WTC11 (cell line): Measurements from ENCODE around the gene THEMIS2. TPM values are rescaled to one million over a fixed set of nuclear protein-coding genes. Genes with fewer than 3 reads are reported as not detected.

Experiments
- ARID4B ChIP-seq: sonication (generic); formaldehyde crosslinking; IDR thresholded peaks from 2 replicates; pipeline ENCODE4 v1.8.0; 2023; ENCODE audit warnings: missing genetic modification reagents, mild to moderate bottlenecking, borderline replicate concordance
- CBFB ChIP-seq: sonication (generic); formaldehyde crosslinking; IDR thresholded peaks from 2 replicates; pipeline ENCODE4 v1.8.1; 2022; ENCODE audit warnings: mild to moderate bottlenecking, low read depth, missing genetic modification reagents
- CREM ChIP-seq: sonication (generic); formaldehyde crosslinking; IDR thresholded peaks from 2 replicates; pipeline ENCODE4 v1.8.1; 2022; ENCODE audit warnings: mild to moderate bottlenecking, missing genetic modification reagents, moderate library complexity
- ETV6 ChIP-seq: sonication (generic); formaldehyde crosslinking; IDR thresholded peaks from 2 replicates; pipeline ENCODE4 v1.8.1; 2022; ENCODE audit warnings: mild to moderate bottlenecking, missing genetic modification reagents
- FOXP1 ChIP-seq: sonication (generic); formaldehyde crosslinking; IDR thresholded peaks from 2 replicates; pipeline ENCODE4 v1.8.0; 2022; ENCODE audit warnings: missing genetic modification reagents, mild to moderate bottlenecking, moderate library complexity, borderline replicate concordance
- FOXP4 ChIP-seq: sonication (generic); formaldehyde crosslinking; IDR thresholded peaks from 2 replicates; pipeline ENCODE4 v1.8.0; 2022; ENCODE audit warnings: mild to moderate bottlenecking, missing genetic modification reagents
- GRHL2 ChIP-seq: fragments of 250-450 bp; sonication (Bioruptor Pico); IDR thresholded peaks from 2 replicates; pipeline ENCODE4 v1.8.0; 2022; ENCODE audit warnings: mild to moderate bottlenecking, moderate library complexity; ENCODE audit not compliant: insufficient replicate concordance, severe bottlenecking
- HMGXB4 ChIP-seq: sonication (generic); formaldehyde crosslinking; IDR thresholded peaks from 2 replicates; pipeline ENCODE4 v1.8.1; 2023; ENCODE audit warnings: mild to moderate bottlenecking, moderate library complexity, missing genetic modification reagents
- IRF1 ChIP-seq: sonication (generic); formaldehyde crosslinking; IDR thresholded peaks from 2 replicates; pipeline ENCODE4 v1.8.0; 2023; ENCODE audit warnings: missing genetic modification reagents
- MXD4 ChIP-seq: fragments of 250-450 bp; sonication (Bioruptor Pico); IDR thresholded peaks from 2 replicates; pipeline ENCODE4 v1.8.0; 2021; ENCODE audit warnings: mild to moderate bottlenecking, moderate library complexity, borderline replicate concordance
- SMAD3 ChIP-seq: sonication (generic); formaldehyde crosslinking; IDR thresholded peaks from 2 replicates; pipeline ENCODE4 v1.8.0; 2022; ENCODE audit warnings: missing genetic modification reagents, mild to moderate bottlenecking, borderline replicate concordance
- SP1 ChIP-seq: sonication (generic); formaldehyde crosslinking; conservative IDR thresholded peaks from 2 replicates; pipeline ENCODE4 v1.8.1; 2022; ENCODE audit warnings: missing genetic modification reagents
- TEAD4 ChIP-seq: sonication (generic); formaldehyde crosslinking; IDR thresholded peaks from 2 replicates; pipeline ENCODE4 v1.8.0; 2022; ENCODE audit warnings: mild to moderate bottlenecking, missing genetic modification reagents
- ZMAT4 ChIP-seq: fragments of 250-450 bp; sonication (Bioruptor Pico); IDR thresholded peaks from 2 replicates; pipeline ENCODE4 v1.9.0; 2021; ENCODE audit warnings: mild to moderate bottlenecking
- ZNF121 ChIP-seq: sonication (generic); formaldehyde crosslinking; IDR thresholded peaks from 2 replicates; pipeline ENCODE4 v1.8.0; 2023; ENCODE audit warnings: missing genetic modification reagents
- ZNF281 ChIP-seq: sonication (generic); formaldehyde crosslinking; IDR thresholded peaks from 2 replicates; pipeline ENCODE4 v1.8.0; 2023; ENCODE audit warnings: mild to moderate bottlenecking, missing genetic modification reagents
- ZNF416 ChIP-seq: fragments of 250-450 bp; sonication (Bioruptor Pico); IDR thresholded peaks from 2 replicates; pipeline ENCODE4 v1.9.0; 2021; ENCODE audit warnings: mild to moderate bottlenecking, inconsistent platforms
- total RNA-seq: library from RNA; stranded (reverse); gene quantifications from 3 replicates; pipeline ENCODE4 v1.2.3, GENCODE V29; 2021
- TF ChIP-seq, protein P1 (sequence below): fragments of 250-450 bp; sonication (Bioruptor Pico); IDR thresholded peaks from 2 replicates; pipeline ENCODE4 v1.9.0; 2021; ENCODE audit warnings: mild to moderate bottlenecking, borderline replicate concordance

Gene THEMIS2
- total RNA-seq, 1 experiment from 2014 or later = 12.7 TPM

- TF ChIP-seq ZMAT4 (CRISPR knock-in tag) (no peak), ZNF121 (CRISPR knock-in tag) (no peak), CBFB (CRISPR knock-in tag) (no peak), HMGXB4 (CRISPR knock-in tag) (no peak), FOXP1 (CRISPR knock-in tag) (no peak), ETV6 (CRISPR knock-in tag) (peak; percentile 77; the same call in 1 of the 2 replicates), SP1 (CRISPR knock-in tag) (peak; percentile 60), IRF1 (CRISPR knock-in tag) (0 out of 2 replicates have a peak, but pooled peaks have one; percentile 26), CREM (CRISPR knock-in tag) (no peak), FOXP4 (CRISPR knock-in tag) (no peak), GRHL2 (no peak), ARID4B (peak; percentile 64; the same call in 1 of the 2 replicates), ZNF416 (CRISPR knock-in tag) (no peak), ZNF281 (CRISPR knock-in tag) (no peak), TEAD4 (CRISPR knock-in tag) (no peak), SMAD3 (CRISPR knock-in tag) (no peak), MXD4 (no peak)
- TF ChIP-seq, protein P1, sequence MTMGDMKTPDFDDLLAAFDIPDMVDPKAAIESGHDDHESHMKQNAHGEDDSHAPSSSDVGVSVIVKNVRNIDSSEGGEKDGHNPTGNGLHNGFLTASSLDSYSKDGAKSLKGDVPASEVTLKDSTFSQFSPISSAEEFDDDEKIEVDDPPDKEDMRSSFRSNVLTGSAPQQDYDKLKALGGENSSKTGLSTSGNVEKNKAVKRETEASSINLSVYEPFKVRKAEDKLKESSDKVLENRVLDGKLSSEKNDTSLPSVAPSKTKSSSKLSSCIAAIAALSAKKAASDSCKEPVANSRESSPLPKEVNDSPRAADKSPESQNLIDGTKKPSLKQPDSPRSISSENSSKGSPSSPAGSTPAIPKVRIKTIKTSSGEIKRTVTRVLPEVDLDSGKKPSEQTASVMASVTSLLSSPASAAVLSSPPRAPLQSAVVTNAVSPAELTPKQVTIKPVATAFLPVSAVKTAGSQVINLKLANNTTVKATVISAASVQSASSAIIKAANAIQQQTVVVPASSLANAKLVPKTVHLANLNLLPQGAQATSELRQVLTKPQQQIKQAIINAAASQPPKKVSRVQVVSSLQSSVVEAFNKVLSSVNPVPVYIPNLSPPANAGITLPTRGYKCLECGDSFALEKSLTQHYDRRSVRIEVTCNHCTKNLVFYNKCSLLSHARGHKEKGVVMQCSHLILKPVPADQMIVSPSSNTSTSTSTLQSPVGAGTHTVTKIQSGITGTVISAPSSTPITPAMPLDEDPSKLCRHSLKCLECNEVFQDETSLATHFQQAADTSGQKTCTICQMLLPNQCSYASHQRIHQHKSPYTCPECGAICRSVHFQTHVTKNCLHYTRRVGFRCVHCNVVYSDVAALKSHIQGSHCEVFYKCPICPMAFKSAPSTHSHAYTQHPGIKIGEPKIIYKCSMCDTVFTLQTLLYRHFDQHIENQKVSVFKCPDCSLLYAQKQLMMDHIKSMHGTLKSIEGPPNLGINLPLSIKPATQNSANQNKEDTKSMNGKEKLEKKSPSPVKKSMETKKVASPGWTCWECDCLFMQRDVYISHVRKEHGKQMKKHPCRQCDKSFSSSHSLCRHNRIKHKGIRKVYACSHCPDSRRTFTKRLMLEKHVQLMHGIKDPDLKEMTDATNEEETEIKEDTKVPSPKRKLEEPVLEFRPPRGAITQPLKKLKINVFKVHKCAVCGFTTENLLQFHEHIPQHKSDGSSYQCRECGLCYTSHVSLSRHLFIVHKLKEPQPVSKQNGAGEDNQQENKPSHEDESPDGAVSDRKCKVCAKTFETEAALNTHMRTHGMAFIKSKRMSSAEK (CRISPR knock-in tag) = no peak
These were observed at the start of gene THEMIS2 (continued) for GRCh38 chr1:27872059-27872801.
